ENCODE data around the gene TP53. TPM values are rescaled to one million over a fixed set of nuclear protein-coding genes. Genes with fewer than 3 reads are reported as not detected.

The TP53 gene
- polyA plus RNA-seq, 1 of the 3 experiments (the other 2 are of a cell fraction), result 62.6 TPM

DNA sequence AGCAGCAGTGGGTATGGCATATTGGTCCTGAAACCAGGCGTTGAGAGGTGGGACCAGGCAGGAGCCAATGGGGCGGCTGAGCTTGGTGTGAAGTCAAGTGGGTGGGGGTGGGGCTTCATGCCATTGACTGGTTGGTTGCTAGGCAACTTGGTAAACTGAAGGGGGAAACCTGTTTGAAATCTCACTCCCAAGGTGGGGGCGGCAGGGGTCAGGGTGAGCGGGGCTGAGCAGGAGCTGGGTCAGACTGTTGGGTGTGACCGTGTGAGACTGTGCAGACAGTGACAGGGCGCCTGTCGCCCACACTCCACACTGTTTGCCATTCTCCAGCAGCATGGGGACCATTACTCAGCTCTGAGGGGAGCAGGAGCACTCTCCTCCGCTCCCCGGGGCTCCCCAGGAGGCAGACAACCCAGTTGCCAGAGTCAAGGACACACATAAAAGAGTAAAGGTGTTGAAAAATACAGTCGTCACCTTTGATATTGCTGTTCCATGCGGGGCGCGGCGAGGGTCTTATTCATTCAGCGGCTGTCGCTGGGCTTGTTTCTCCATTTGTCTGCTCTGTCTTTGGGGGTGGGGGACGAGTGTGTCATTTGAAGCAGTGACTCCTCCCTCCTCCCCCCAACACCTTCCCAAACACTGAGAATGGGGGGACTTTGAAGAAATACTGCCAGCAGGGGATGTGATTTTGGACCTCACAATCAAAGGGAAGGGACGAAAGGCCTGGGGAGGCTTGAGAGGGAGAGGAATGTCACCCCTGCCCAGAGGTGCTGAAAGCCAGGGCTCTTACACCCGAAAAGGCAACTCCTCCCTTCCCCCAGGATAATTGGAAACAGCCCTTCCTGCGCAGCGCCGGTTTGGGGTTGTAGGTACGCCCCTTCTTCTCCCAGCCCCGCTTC is 16.5 kb upstream of the TP53 start:
- Histone ChIP-seq H3K36me3 (replicated peaks in 1 of 2; ENCODE audit: control insufficient read depth in 1 of 2, insufficient read depth in 2 of 2, low read length in 1 of 2) (peaks cover 0 to 3% of the 10 kb centered on the region in 2 experiments), H3K9me2 (no peaks in the 10 kb centered on the region), H3K4me2 (peak overlapping the region; percentile 100), H3K4me3 (ENCODE audit: low read depth in 2 of 2, low read length in 1 of 2) (peak overlapping the region; percentile 75 to 80), H3K79me2 (ENCODE audit: insufficient read depth) (no peaks in the 10 kb centered on the region), H3K9ac (no peak overlapping the region; the same call in 1 of the 2 replicates), H3K27ac (ENCODE audit: low read depth in 2 of 2, low read length in 1 of 2) (peak overlapping the region; percentile 47 to 86; a peak in 3 of 4 replicates), H3K4me1 (ENCODE audit: control insufficient read depth in 1 of 2, insufficient read depth in 2 of 2, low read depth in 1 of 2, low read length in 1 of 2) (peaks cover 9 to 35% of the 10 kb centered on the region in 2 experiments), H2AFZ (ENCODE audit: low read depth) (peak overlapping the region; percentile 92), H3K9me3 (no peaks in the 10 kb centered on the region), H3F3A (replicated peaks; ENCODE audit: insufficient read depth) (peaks cover 2% of the 10 kb centered on the region), H4K20me1 (ENCODE audit: insufficient read depth) (no peaks in the 10 kb centered on the region), H3K27me3 (ENCODE audit: insufficient read depth) (no peaks in the 10 kb centered on the region)
- CTCF ChIA-PET, result interaction anchor here (0.6 to 8.4 kb wide), 12 partner anchors 10 to 500 kb away, joined by 3 to 85 read pairs (median 4); partner anchors contain the start of genes DNAH2, TP53 and WRAP53
- TF ChIP-seq EP300 (IDR thresholded peaks at IDR 0.05; ENCODE audit: borderline replicate concordance in 1 of 2, low read depth in 1 of 2, low read length in 1 of 2) (0 out of 4 replicates have a peak, but pooled peaks of 1 of the 2 experiments have one; percentile 26), ELF1 (IDR thresholded peaks at IDR 0.05) (no peak), CHD2 (IDR thresholded peaks at IDR 0.05; ENCODE audit: low read length, partially characterized antibody) (peak; percentile 53), FOSL2 (IDR thresholded peaks at IDR 0.05; ENCODE audit: borderline replicate concordance, low read depth) (no peak), RXRA (IDR thresholded peaks at IDR 0.05; ENCODE audit: borderline replicate concordance, low read depth) (no peak), MXI1 (IDR thresholded peaks at IDR 0.05; ENCODE audit: low read depth, low read length) (peak; percentile 65; the same call in 1 of the 2 replicates), IRF3 (IDR thresholded peaks at IDR 0.05; ENCODE audit: low read depth, low read length) (no peak), RFX5 (IDR thresholded peaks at IDR 0.05; ENCODE audit: low read length) (peak; percentile 71), TEAD4 (IDR thresholded peaks at IDR 0.05; ENCODE audit: borderline replicate concordance, insufficient read depth) (no peak), EZH2phosphoT487 (IDR thresholded peaks at IDR 0.05; ENCODE audit: borderline replicate concordance, low read depth) (no peak), TCF12 (IDR thresholded peaks at IDR 0.05) (peak; percentile 88), RAD21 (IDR thresholded peaks at IDR 0.05; ENCODE audit: low read length) (no peak), TAF1 (IDR thresholded peaks at IDR 0.05; ENCODE audit: borderline replicate concordance, low read depth, low read length) (no peak), NRF1 (IDR thresholded peaks at IDR 0.05; ENCODE audit: low read depth, low read length) (no peak), GATA2 (CRISPR knock-in tag; IDR thresholded peaks at IDR 0.05) (no peak), FOXM1 (IDR thresholded peaks at IDR 0.05; ENCODE audit: low read depth) (no peak), SIN3A (IDR thresholded peaks at IDR 0.05; ENCODE audit: borderline replicate concordance, low read depth, low read length) (no peak)
- TF ChIP-seq, protein P1, sequence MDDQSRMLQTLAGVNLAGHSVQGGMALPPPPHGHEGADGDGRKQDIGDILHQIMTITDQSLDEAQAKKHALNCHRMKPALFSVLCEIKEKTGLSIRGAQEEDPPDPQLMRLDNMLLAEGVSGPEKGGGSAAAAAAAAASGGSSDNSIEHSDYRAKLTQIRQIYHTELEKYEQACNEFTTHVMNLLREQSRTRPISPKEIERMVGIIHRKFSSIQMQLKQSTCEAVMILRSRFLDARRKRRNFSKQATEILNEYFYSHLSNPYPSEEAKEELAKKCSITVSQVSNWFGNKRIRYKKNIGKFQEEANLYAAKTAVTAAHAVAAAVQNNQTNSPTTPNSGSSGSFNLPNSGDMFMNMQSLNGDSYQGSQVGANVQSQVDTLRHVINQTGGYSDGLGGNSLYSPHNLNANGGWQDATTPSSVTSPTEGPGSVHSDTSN (IDR thresholded peaks at IDR 0.05), result no peak
- TF ChIP-seq, protein P2, sequence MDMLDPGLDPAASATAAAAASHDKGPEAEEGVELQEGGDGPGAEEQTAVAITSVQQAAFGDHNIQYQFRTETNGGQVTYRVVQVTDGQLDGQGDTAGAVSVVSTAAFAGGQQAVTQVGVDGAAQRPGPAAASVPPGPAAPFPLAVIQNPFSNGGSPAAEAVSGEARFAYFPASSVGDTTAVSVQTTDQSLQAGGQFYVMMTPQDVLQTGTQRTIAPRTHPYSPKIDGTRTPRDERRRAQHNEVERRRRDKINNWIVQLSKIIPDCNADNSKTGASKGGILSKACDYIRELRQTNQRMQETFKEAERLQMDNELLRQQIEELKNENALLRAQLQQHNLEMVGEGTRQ (IDR thresholded peaks at IDR 0.05; ENCODE audit: borderline replicate concordance, low read depth, low read length), result no peak
- POLR2A ChIA-PET, result interaction anchor here (0.5 to 6.6 kb wide), 7 partner anchors 10 to 208 kb away, joined by 3 to 53 read pairs (median 6); partner anchors contain the start of genes DNAH2, SAT2, TP53 and WRAP53
- DNase-seq, result peak; percentile 86
- 37% methylated on average over 21 of the region's 24 CpGs for WGBS (ENCODE audit: low lambda C conversion rate)

Measured in SK-N-SH (cell line).